Measurements from ENCODE around the gene ICA1. TPM values are rescaled to one million over a fixed set of nuclear protein-coding genes. Genes with fewer than 3 reads are reported as not detected.
"Not testable (repeated sequence)": the region's sequence is repeated elsewhere in the genome, so short reads cannot be mapped to it uniquely, and the experiment has no call there.

ICA1 gene
- total RNA-seq, 1 experiment from 2014 or later, result not detected

DNA sequence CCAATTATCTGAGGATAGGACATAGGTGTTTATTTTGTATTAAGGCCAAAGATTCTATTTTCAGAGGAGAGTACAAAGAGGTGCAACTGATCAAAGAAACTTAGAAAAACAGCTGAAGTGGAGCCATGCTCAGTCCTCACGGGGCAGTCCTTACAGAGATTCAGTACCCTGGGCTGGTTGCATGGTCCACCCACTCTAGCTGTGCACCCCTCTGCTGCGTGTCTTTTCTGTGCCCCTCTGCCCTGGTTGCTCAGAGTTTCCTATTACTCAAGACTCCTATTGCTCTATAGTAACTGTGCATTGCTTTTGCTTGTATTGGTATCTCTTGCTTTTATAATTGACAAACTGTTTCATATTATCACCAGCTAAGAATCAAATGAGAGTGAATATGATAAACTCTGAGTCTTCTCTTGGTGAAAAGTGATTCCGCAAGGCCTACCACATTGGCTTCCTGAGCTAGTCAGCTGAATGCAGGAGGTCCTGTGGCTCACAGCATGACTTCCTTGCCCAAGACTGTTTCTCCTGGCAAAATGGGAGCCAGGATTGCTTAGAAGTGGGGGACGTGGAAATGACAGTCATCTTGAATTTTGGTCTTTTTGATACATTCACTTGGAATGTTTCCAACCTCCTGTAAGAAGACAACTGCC, 156.4 kb downstream of the ICA1 start:
- peak; percentile 1 for DNase-seq (ENCODE audit: low read depth)

DNA sequence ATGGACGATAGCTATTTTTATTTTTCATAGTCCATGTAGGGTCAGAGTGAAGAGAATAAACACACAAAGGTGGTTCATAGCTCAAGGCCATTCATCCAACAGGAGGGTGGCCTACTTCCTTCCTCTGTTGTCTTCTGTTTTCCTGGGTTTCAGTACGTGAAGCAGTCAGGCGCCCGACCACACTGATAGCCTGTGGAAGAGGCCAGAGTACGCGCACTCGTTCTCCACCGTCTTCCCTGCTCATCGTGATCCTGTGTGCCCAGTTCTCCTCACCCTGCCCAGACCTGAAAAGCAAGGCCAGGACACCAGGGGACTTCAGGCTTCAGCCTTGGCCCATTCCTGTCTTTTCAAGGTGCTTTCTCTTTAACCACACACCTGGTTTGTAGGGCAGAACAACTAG, 158.7 kb downstream of the ICA1 start:
- no peak for DNase-seq (ENCODE audit: low read depth)

DNA sequence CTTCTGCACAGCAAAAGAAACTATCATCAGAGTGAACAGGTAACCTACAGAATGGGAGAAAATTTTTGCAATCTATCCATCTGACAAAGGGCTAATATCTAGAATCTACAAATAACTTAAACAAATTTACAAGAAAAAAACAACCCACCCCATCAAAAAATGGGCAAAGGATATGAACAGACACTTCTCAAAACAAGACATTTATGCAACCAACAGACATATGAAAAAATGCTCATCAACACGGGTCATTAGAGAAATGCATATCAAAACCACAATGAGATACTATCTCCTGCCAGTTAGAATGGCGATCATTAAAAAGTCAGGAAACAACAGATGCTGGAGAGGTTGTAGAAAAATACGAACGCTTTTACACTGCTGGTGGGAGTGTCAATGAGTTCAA, 160.7 kb downstream of the ICA1 start:
- not testable (repeated sequence) for DNase-seq (ENCODE audit: low read depth)

DNA sequence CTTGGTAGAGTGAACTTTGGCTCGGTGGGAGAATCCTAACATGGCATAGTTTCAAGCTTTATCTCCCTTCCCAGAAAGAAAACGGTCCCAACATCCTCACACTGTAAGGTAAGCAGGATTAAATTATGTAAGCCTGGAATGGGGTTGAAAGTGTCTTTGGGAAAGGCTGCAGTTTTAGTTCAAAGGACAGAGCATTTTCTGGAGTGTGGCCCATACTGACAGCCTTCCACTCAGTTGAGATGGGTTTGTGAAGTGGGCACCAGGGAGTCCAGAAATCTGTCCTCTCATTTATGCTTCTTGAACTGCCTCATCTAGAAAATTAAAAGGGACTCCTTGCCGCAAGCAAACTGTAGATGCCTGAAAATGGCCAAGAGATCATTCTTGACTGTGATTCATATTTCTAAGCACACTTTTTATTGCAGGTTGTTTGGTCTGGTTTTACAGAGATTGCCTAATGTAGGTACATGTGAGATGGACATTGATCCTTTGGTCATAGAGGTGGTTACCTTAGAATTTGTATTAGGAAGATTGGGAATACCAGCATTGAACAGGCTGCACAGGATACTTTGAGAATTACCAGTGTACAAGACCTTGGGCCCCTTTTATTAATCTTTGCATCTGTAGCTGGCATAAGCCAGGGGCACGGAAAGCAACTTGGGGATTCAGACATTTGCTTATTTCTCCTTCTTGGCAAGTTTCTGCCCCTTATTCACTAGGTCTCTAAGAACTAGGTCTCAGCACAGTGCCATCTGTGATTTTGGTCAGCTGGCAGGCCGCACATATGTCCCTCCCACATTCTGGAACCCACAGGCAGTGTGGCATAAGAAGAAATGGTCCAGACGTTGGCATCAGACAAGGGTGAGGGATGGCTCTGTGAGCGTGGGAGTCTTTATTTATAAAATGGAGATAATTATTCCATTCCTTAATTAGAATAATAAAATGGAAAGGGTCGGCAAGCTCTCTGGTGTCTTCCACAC, 167.5 kb downstream of the ICA1 start:
- no peak for DNase-seq (ENCODE audit: low read depth)

DNA sequence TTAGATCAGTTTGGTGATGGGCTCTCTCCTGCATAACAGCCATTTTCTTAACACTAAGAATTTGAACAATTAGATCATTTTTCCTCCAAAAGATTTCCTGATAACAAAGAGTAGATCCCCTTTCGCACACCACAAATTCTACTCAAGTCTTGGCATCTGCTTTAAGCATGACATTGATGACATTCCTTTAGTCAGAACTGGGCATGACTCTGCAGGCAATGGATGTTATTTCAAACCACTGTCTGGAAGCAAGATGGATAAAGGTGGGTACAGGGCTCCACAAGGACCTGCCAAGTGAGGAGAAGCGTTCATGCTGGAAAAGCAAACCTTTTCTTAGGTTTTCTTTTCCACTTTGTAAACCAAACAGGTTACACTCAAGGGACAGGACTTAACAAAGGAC, 169.8 kb downstream of the ICA1 start:
- DNase-seq (ENCODE audit: low read depth), result no peak

DNA sequence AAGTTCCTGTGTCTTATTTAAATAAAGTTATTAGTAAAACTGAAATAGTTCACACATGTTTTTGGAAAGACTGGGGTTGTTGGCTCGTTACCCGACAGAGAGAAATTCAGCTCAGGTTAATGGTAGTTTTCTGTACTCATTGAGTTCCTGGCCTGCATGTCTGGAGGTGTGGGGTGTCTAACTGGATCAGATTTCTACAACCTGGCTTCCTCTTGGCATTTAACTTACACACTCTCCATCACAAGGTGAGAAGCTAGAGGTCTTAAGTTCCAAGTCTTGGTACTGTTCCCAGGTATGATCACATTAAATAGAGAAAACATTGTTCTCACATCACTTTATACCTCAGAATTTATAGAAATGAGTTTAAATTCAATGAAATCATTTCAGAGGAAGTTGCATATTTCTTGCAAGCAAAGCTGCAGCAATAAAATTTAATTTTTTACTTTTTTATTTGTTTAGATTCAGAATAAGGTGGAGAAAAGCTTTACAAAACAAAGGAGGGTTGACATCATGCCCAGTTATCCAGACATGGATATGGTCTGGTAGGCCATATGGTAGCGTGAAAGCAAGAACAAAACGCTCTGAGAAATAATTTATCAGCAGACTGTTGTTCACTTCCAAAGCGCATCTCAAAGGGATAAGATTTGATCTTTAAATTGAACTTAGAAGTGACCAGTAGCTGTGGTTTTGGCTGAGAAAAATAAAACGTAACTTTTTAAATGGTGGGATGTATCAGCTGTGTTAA, 172.8 kb downstream of the ICA1 start:
- DNase-seq (ENCODE audit: low read depth), result no peak

DNA sequence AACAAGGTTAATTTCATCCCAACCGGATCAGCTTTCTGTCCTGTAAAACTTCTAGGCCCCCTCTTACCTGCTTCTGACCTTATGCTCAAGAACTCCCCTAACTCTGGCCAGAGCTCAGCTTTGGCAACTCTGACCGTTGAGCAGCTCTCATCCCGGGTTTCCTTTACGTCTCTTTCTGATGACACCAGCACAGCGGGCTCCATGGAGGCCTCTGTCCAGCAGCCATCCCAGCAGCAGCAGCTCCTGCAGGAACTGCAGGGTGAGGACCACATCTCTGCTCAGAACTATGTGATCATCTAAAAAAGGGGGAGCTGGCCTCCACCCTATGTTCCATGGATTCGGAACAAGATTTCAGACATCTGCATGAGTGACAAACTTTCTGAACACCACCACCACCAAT, 175.7 kb downstream of the ICA1 start:
- no peak for DNase-seq (ENCODE audit: low read depth)

DNA sequence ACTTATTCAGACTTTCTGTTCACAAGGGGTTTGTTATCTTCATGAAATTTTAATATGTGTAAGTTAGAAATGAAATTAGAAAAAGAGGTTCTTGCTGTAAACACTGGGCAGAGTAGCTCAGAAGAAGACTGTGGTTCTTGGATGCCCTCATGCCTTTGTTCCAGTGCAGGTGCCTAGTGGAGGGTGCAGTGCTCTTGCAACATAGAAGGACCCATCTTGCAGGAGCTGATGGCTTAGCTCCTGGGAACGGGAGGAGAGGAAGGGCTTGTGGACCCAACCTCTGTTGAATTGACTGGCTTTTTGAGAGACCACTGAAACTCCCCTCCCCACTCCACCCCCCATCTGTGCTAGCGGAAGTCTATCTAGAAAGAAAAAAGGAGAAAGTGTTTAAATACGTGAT, 176.5 kb downstream of the ICA1 start:
- no peak for DNase-seq (ENCODE audit: low read depth)

DNA sequence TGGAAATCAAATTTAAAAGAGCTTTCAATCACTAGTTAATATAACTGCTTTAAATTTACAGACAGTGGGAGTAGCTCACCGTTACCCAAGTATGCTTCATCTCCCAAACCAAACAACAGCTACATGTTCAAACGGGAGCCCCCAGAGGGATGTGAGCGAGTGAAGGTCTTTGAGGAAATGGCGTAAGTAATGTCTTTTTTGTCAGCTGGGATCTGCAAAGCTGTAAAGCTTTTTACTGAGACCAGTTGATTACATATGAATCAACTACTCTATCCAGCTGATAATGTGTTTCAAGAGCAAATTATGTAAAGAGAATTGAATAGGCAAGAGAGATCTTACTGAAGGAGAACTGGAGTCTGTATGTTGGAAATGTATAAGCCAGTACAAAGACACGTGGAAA, 177.1 kb downstream of the ICA1 start:
- DNase-seq (ENCODE audit: low read depth), result no peak

DNA sequence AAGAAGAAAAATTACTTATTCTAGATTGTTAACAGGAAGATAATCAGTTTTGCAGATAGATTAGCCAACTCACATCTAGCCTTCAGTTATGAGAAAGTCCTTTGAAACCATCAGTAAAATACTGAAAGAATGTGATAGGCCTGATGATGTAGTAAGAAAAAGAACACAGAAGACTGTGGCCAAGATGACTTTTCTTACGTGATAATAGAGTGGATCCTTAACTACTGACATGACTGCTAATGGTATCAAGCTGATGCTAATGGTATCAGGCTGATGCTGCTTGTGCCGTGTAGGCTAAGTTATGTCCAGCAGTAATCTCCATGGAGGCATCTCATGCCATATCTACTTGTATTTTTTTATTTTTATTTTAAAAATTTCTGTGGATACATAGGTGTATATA, 179.2 kb downstream of the ICA1 start:
- DNase-seq (ENCODE audit: low read depth), result no peak

DNA sequence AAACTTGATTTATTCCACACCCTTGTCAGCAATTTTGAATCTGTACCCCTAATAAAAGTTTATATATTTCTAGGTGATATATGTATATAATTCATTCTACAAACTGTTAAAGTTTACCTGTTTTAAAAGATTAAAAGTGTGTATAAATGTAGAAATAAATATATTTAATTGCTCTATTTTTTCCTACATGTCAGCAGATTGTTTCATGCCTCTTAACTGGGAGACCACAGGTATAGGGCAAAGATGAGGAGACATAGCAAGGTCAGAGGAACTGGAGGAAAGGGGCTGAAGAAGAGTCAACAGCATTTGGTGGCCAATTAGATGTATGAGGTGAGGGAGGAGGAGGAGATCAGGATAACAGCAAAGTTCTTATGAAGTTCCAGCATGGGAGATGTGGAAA, 183.5 kb downstream of the ICA1 start:
- no peak for DNase-seq (ENCODE audit: low read depth)

DNA sequence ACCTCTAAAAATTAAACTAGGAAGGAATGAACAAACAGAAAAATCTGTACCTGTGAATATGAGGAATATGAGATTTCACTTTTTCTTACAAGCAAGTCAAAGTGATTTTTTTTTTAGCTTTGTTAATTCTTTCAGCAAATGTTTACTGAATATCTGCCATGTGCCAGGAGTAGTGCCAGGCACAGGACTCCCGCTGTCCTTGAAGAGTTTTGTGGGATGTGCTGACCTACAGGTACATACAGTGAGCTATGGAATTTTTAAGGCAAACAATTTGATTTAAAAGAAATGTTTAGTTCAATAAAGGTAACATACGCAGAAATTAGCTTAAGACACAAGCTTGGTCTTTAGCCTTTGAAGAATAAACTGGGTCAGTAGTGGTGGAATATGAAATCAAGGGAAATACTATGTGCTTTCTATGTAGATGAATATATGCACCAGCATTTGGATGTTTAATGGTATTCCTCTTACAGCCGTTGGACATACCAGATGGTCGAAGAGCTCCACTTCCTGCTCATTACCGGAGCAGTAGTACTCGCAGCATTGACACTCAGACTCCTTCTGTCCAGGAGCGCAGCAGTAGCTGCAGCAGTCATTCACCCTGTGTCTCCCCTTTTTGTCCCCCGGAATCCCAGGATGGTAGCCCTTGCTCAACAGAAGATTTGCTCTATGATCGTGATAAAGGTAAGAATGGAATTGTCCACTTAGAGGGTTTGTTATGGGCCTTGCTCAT, 191.4 kb downstream of the ICA1 start:
- DNase-seq (ENCODE audit: low read depth), result no peak

DNA sequence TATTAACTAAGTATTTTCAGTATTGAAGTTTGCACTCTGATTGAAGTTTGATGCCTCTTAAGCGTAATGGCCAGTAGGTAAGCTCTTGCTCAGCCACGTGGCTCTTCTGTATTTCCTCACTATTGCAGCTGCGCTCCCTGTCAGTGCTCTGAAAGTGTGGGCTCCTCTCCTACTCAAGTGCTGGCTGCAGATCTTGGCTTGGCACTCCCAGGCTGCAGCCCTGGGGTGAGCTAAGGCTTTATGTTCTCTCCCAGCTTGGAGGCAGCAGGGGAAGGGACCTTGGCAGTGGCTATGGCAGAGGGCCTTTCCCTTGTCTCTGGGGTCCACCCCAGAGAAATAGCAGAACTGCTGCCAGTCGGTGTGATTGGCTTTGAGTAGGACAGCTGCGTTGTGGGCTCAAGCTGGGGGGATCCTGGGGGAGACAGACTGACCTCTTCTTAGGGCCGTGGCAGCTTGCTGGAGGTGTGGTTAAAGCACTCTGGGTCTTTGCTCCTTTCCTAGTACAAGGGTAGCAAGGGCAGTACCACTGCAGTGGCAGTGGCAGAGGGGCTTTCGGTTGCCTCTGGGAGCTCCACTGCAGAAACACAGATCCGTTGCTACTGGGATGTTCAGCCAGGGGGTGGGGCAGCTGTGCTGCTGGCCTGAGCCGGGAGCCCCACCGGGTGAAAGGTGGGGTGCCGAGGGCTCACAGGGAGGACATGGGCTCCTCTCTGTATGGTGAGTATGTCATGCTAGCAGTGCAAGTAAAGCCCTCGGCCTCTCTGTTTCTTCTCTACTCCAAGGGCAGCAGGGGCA, 192.9 kb downstream of the ICA1 start:
- DNase-seq (ENCODE audit: low read depth), result no peak

DNA sequence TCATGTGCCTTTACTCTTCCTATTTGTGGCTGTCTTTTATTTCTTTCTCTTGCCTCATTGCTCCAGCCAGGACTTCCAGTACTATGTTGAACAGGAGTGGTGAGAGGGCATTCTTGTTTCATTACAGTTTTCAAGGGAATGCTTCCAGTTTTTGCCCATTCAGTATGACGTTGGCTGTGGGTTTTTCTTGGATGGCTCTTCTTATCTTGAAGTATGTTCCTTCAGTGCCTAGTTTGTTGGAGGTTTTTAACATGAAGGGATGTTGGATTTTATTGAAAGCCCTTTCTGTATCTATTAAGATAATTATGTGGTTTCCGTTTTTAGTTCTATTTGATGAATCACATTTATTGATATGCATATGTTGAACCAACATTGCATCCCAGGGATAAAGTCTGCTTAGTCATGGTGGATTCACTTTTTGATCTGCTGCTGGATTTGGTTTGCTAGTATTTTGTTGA, 196.6 kb downstream of the ICA1 start:
- peak; percentile 76 for DNase-seq (ENCODE audit: low read depth)

DNA sequence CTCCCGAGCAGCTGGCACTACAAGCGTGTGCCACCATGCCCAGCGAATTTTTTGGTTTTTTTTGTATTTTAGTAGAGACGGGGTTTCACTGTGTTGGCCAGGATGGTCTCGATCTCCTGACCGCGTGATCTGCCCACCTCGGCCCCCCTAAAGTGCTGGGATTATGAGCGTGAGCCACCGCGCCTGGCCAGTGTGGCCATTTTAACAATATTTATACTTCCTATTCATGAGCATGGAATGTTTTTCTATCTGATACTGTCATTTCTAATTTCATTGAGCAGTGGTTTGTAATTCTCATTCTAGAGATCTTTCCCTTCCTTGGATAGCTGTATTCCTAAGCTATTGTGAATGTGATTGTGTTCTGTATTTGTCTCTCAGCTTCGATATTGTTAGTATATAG, 197.1 kb downstream of the ICA1 start:
- no peak for DNase-seq (ENCODE audit: low read depth)

DNA sequence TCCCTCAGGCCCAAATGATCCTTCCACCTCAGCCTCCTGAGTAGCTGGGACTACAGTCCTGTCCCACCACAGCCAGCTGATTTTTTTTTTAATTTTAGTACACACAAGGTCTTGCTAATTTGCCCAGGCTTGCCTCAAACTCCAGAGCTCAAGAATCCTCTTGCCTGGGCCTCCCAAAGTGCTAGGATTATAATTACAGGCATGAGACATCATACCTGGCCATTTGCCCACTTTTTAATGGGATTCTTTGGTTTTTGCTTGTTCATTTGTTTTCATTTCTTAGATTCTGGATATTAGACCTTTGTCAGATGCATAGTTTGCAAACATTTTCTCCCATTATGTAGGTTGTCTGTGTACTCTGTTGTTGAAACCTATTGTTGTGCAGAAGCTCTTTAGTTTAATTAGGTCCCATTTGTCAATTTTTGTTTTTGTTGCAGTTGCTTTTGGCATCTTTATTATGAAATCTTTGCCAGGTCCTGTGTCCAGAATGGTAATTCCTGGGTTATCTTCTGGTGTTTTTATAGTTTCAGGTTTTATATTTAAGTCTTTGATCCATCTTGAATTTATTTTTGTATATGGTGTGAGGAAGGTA, 198.2 kb downstream of the ICA1 start:
- peak; percentile 53 for DNase-seq (ENCODE audit: low read depth)

DNA sequence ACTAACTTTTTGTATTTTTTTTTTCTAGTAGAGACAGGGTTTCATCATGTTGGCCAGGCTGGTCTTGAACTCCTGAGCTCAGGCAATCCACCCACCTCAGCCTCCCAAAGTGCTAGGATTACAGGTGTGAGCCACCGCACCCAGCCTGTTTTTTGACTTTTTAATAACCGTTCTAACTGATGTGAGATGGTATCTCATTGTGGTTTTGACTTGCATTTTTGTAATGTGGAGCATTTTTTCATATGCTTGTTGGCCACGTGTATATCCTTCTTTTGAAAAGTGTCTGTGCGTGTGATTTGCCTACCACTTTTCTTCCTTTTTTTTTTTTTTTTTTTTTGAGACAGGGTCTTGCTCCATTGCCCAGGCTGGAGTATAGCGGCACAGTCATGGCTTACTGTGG, 198.7 kb downstream of the ICA1 start:
- not testable (repeated sequence) for DNase-seq (ENCODE audit: low read depth)

Data from LHCN-M2 (cell line).